A549 treated with dexamethasone at 1 μM for 4 hours (cell line): ENCODE measurements around the gene TLCD4. TPM values are rescaled to one million over a fixed set of nuclear protein-coding genes. Genes with fewer than 3 reads are reported as not detected.

Source experiments
- total RNA-seq: library from RNA; stranded (reverse); fragments of 200-300 nt; extraction: Qiagen RNA extraction; gene quantifications from 5 replicates; pipeline ENCODE4 v1.2.3, GENCODE V29; 2022

The TLCD4 gene, protein sequence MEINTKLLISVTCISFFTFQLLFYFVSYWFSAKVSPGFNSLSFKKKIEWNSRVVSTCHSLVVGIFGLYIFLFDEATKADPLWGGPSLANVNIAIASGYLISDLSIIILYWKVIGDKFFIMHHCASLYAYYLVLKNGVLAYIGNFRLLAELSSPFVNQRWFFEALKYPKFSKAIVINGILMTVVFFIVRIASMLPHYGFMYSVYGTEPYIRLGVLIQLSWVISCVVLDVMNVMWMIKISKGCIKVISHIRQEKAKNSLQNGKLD
- 6.3 to 15.6 TPM (median 11.1 TPM) in 5 replicates for total RNA-seq

DNA sequence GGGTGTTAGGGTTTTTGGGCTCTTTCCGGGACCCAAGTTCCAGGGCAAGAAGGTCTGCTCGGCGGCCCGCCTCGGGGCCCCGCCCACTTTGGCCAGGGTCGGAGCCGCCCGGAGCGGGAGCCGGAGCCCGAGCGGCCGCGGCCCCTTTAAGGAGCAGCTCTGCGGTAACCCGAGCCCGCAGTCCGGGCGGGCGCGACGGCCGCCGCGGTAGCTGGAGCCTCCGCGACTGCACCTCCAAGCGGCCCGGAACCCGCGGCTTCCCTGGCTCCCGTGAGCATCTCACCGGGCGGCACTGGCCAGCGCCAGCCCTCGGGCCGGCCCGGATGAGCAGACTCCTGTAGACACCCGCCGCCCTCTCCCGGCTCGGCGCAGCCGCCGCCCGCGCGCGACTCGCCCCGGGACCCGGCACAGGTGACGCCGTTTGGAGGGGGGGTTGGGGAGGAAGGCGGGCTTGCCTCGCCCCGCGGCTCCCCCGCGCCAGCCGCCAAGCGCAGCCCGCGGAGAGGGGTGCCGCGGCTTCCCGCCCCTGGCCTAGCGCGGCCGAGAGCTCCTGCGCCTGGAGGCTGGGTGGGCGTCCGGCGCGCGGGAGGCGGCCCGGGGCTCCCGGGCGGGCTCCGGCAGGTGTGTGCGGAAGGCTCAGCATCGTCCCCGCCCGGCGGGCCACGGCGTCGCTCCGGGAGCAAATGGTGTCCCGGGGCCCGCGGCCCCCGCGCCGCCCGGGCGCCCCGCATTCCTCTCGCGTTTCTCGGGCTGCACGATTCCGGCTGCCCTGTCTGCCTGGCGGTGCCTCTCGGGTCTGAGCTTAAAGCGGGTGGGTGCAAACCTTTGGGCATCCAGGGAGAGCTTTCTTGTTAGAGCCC is at the start of gene TLCD4:
Gene TLCD4 (plus strand): TSS at position 149 of the 860 bp plus-strand sequence. CDS start 26,547 bp downstream, outside the sequence.

DNA sequence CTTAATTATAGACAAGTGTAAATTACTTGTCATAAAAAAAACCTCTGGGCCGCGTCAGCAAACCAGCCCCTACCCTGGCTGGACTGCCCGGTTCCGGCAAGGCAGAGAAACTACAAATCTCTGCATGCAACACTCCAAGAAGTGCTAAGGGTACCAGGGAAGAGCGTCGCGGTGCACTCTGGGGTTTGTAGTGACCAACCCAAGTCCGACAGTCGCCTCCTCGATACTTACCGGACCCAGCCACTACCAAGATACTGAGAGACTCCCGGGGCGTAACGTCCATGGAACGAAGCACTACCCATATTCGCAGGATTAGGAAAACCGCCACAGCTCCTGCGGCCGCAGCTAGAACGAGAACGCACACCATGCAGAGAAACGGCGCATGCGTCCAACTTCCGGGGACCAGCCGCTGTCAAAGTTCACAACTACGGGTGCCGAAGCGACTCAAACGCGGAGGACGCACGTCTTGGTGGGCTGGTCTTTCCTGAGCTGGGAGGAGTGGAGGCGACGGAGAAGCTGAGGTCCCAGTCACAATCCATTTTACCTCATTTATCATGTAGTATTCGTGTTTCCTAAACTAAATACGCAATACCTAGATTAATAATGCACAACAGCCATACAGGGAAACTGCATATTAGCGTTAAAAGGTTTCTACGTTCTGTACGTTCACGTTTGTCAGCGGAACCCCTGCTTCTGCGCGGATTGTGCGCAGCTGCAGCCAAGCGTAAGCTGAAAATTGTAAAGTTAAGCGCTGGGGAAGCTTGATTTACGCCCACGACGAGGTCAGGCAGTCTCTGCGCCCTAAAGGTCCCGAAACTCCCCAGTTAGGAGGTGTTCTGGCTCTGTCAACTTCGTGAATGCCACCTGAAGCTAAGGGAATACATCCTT is 44.4 kb upstream of the TLCD4 start, which contains the start of gene ALG14:
Gene ALG14 (minus strand): TSS at position 420 of the 888 bp plus-strand sequence. CDS start 53 bp downstream, at position 367.

Other genes with a start within 250 kb of the TLCD4 start
- gene CNN3, start 190.2 kb upstream of the TLCD4 start, total RNA-seq, result 59.2 to 61.7 TPM (median 60.2 TPM) in 5 replicates
- 5.3 to 8.5 TPM (median 6.3 TPM) in 5 replicates for gene ALG14, start 44.4 kb upstream of the TLCD4 start, total RNA-seq
- gene RWDD3, start 116.9 kb downstream of the TLCD4 start, total RNA-seq, result 8.5 to 11.2 TPM (median 9.9 TPM) in 5 replicates